Fibroblast of the aortic adventitia (primary cell): ENCODE measurements around the gene TRIM63. TPM values are rescaled to one million over a fixed set of nuclear protein-coding genes. Genes with fewer than 3 reads are reported as not detected.
A peak's percentile ranks its signal among the peaks of the same experiment; 100 is the strongest.
"Not testable (repeated sequence)": the region's sequence is repeated elsewhere in the genome, so short reads cannot be mapped to it uniquely, and the experiment has no call there.

Experiments used
- DNase-seq: peaks from one replicate; pipeline ENCODE4 v3.0.0-alpha.2; 2010; ENCODE audit warnings: low read depth
- H3K4me3 ChIP-seq: 2 replicates; pipeline ENCODE4 v1.5.1; 2011; ENCODE audit warnings: low read depth, mild to moderate bottlenecking, control low read depth, low read length, moderate library complexity
- total RNA-seq: library from RNA; depleted of rRNA; stranded (reverse); fragments of >200 nt; gene quantifications from 2 replicates; pipeline ENCODE4 v1.2.3, GENCODE V29; 2012; ENCODE audit warnings: low replicate concordance
- TF ChIP-seq, protein P1 (sequence below): IDR thresholded peaks from 2 replicates; pipeline ENCODE4 v1.5.1; 2011; ENCODE audit warnings: mild to moderate bottlenecking, low read length, control low read depth, inconsistent platforms; ENCODE audit not compliant: insufficient read depth

The TRIM63 gene
- total RNA-seq, 1 donor: 0.09 TPM

DNA sequence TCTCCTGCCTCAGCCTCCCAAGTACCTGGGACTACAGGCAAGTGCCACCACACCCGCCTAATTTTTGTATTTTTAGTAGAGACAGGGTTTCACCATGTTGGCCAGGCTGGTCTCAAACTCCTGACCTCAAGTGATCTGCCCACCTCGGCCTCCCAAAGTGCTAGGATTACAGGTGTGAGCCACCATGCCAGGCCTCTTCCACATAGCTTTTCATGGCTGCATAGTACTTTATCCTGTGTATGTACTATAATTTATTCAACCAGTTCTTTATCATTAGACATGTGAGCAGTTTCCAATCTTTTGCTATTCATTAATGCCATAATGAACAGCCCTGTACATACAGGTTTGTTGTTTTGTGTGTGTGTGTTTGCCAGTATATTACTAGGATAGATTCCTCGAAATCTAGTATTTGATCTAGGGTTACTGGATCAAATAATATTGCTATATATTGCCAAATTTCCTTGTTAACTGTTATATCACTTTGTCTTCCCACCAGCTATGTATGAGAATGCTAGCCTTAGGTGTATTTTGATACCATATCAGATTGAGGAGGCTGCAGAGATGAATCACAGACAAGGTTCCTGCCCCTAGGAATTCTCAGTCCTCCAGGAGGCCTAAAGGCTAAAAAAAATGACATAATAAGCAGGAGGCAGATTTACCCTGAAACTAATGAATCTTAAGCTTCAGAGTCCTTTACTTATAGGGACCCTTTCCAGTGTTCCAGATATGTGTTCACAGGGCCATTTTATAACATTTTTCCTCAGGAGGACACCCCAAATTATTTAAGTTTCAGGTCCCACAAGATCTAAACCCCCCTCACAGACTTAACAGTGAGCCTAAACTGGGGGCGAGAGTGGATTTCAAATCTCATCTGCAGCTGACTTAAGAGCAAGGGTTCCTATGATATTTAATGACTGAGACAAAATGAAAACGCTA lies 42.1 kb upstream of the TRIM63 start:
- TF ChIP-seq, protein P1, sequence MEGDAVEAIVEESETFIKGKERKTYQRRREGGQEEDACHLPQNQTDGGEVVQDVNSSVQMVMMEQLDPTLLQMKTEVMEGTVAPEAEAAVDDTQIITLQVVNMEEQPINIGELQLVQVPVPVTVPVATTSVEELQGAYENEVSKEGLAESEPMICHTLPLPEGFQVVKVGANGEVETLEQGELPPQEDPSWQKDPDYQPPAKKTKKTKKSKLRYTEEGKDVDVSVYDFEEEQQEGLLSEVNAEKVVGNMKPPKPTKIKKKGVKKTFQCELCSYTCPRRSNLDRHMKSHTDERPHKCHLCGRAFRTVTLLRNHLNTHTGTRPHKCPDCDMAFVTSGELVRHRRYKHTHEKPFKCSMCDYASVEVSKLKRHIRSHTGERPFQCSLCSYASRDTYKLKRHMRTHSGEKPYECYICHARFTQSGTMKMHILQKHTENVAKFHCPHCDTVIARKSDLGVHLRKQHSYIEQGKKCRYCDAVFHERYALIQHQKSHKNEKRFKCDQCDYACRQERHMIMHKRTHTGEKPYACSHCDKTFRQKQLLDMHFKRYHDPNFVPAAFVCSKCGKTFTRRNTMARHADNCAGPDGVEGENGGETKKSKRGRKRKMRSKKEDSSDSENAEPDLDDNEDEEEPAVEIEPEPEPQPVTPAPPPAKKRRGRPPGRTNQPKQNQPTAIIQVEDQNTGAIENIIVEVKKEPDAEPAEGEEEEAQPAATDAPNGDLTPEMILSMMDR: no peak
- no peak for DNase-seq
- H3K4me3 ChIP-seq: no peak overlapping the region

DNA sequence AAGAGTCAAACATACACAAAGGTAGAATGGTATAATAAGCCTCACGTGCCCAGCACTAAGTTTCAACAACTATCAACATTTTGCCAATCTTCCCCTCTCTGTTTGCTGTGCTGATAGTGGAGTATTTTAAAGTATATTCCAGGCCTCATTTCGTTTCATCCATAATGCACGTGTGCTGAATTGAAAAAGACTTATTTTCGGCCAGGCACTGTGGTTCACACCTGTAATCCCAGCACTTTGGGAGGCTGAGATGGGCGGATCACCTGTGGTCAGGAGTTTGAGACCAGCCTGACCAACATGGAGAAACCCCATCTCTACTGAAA lies 37.8 kb upstream of the TRIM63 start:
- DNase-seq, H3K4me3 ChIP-seq: not testable (repeated sequence)

DNA sequence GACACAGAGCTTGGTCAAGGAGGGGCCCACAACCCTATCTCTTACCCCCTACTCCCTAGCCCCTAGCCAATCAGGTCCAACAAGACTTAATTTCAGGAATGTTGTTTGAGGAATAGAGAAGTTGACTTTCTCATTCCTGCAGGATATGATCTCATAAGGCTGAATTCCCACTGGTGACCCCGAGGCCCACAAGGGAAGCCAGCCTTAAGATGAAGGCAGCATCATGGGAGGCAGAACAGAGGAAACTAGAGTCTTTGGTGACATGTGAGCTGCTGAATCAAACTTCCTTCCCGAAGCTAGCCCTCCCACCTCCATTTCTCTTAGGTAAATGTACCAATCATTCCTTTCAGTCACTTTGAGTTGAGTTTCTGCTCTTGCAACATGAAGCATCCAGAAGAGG lies 35.1 kb upstream of the TRIM63 start:
- DNase-seq: no peak
- H3K4me3 ChIP-seq: no peak overlapping the region
- TF ChIP-seq, protein P1: no peak

DNA sequence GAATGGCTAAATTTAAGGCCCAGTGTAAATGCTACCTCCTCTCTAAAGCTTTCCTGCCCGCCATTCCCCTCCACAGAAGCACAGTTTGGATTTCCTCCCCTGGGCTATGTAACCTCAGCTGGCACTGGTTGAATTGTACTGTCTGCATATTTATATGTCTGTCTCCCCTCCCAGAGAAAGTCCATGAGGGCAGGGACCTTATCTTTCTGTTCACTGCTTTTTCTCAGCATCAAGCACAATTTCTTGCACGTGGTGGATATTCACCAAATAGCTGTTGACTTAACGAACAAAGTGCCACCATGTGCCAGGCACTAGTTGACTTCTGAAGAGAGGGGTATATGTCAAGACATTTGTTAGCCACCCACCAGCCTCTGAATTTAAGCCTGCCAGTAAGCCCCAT lies 34.7 kb upstream of the TRIM63 start:
- no peak overlapping the region for H3K4me3 ChIP-seq
- TF ChIP-seq, protein P1: no peak
- DNase-seq: no peak

DNA sequence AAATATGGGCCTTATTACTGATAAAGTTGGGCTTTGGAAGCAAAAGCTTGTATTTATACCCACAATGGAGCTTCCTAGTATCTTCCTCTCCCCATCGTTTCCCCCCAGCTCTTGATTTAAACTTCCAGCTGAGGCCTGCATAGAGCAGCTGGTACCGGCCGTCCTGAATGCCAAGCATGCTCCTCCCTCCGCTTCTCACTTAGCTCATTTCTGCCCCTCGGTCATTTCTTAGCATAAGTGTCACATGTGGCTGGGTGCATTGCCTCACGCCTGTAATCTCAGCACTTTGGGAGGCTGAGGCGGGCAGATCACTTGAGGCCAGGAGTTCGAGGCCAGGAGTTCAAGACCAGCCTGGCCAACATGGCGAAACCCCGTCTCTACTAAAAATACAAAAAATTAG lies 32.8 kb upstream of the TRIM63 start:
- DNase-seq, H3K4me3 ChIP-seq: not testable (repeated sequence)

DNA sequence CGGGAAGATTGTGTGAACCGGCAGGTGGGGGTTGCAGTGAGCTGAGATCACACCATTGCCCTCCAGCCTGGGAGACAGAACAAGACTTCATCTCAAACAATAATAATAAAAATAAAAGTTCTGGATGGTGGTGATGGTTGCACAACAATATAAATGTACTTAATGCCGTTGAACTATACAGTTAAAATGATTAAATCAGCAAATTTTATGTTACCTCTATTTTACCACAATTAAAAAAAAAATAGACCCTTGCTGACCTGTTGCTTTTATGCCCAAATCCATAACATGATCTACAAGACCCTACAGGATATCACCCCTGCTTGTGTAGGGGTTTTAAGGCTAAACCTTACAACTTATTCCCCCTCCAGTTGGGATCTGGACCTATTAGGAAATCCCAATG lies 32.4 kb upstream of the TRIM63 start:
- TF ChIP-seq, protein P1: no peak
- no peak for DNase-seq

DNA sequence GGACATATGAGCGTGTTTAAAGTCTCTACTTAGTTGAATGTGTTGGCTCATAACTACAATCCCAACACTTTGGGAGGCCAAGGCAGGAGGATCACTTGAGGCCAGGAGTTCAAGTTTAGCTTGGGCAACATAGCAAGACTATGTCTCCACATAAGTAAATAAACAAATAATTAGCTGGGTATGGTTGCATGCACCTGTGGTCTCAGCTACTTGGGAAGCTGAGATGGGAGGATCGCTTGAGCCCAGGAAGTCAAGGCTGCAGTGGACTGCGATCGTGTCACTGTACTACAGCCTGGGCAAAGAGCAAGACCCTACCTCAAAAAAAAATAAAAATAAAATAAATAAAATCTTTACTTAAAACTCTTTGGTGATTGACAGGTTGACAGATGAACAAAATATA lies 31.2 kb upstream of the TRIM63 start:
- no peak for DNase-seq
- TF ChIP-seq, protein P1: no peak
- H3K4me3 ChIP-seq: no peak overlapping the region

More for the DNA sequence above, 32.4 kb upstream of the TRIM63 start:
- H3K4me3 ChIP-seq: no peak overlapping the region

DNA sequence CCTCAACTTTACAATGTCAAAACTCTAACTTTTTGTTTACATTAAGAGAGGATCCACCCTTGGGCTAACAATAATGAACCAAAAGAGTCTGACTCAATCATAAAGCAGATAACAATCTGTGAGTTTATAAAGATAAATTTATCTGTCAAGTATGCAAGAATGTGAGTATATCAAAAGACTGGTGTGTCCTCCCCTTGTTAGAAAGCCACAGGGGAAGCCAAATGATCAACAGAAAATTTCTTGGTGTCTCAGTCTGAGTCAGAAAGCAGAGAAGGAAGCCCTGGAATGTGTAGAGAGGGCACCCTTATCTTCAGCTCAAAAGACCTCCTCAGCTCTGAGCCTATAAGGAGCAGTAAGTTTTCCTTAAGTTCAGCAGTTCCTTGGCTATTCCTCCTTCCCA lies 30.3 kb upstream of the TRIM63 start:
- TF ChIP-seq, protein P1: no peak
- peak; percentile 77 for DNase-seq
- no peak overlapping the region for H3K4me3 ChIP-seq
